Amniotic stem cell (primary cell): ENCODE measurements around the gene NOS3.

Source experiments
- DNase-seq: peaks from one replicate; lab custom pipeline; 2025; lab: John Stamatoyannopoulos, UW

The NOS3 gene

DNA sequence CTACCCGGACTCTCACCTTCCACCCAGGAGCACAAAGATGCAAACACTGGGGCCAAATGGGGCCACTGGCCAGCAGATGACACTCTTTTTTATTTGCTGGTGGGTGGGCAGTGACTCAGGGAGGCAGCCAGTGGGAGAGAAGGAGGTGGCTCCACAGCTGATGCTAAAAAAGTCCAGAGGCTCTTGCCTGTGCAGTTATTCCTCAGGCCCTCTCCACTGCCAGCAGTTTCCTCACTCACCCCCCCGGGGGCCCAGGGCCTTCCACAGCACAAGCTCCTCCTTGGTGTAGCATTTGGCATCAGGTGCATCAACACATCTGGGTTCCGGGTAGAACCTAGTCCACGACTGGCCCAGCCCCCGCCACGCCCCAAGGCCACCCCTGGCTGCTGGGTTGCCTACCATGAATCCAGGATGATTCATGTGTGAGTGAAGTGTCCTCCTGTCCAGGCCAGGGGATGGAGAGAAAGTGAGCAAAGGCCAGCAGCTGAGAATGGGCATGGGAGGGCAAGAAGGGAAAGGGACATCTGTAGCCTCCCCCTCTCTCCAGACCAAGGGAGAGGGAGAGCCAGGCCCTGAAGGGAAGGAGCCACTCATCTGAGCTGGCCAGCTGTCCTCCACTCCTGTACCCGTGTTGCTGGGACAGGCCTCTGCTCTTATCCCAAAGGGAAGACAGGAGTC lies 11.0 kb upstream of the NOS3 start:
- no peak for DNase-seq

DNA sequence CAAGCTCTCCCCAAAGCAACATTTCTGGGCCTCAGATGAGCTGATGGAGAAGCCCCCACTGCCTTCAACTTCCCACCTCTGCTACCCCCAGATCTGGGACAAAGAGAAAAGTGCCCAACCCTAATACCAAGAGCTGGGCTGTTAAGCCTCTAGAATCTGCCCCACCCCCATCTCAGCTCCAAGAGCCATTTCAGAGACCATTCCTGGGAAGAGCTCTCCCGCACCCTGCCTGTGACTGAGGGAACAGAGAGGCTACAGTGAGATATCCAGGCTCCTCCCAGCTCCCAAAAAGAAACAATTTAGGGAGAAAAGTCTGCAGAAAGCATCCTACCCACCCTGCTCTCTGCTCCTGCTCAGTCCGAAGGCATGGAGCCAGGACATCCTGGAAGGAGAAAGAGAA lies 10.2 kb upstream of the NOS3 start:
- DNase-seq = no peak

DNA sequence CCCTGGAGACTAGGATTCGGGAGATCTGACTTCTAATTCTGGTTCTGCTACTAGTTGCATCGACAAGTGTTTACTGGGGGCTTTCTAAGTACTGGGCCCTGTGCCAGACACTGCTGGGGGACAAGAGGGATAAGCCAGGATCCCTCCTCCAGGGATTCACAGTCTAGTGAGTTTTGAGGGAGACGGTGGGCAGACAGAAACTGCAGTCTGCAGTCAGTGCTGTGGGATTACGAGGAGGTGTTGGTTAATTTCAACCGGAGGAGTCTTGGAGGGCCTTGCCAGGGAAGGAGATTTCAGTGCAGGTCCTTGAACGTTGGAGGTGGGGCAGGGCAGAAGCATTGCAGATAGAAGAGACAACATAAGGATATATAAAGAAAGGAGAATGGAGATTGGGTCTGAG lies 9.2 kb upstream of the NOS3 start:
- no peak for DNase-seq

DNA sequence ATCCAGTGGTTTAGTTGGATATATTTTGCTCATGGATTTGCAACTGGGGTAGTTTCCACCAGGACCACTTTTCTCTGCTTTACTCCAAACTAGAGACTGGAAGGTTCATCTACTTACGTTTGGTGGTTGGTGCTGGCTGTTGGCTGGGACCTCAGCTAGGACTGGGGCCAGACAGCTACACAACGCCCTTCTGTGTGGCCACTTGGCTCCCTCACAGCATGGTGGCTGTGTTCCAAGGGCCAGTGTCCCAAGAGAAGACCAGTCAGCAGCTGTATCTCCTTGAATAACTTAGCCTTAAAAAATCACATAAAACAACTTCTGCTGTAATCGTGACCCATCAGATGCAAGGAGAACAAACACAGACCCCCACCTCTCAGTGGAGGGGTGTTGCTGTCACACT lies 8.5 kb upstream of the NOS3 start:
- no peak for DNase-seq

DNA sequence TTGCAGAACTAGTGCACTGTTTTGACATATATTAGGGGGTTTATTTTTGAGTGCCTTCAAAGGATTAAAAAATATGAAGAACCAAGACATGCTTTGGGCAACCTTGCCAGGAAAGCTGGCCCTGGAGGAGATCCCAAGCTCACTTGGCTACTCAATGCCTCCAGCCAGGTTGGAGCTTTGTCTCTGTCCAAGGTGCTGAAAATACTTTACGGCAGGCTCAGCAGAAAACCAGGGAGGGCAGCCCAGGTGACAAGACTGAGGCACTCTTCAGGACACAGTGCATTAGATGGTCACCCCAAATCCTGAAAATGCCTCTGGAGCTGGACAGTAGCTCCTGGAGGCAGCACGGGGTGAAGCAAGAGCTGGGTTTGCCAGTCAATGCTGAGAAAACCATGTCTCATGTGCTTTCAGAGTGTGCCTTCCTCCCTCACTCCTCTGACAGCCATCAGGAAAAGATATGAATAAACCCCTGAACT lies 6.9 kb upstream of the NOS3 start:
- no peak for DNase-seq

DNA sequence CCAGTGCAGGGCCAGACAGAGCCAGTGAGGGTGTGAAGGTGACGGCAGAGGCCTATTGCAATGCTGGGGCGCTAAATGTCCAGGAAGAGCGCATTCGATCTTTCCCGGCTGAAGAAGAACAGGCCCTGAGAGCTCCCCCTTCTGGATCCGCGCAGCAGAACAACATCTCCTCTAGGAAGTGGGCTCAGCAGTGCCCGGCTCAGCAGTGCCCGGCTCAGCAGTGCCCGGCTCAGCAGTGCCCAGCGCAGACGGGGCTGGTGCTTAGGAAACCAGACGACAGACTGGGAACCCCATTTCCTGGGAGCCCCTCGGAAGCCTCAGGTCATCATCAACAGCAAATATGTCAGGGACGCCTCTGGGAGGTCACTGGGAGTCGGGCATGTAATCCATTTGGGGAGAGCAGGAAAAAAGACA lies 4.7 kb upstream of the NOS3 start:
- no peak for DNase-seq

DNA sequence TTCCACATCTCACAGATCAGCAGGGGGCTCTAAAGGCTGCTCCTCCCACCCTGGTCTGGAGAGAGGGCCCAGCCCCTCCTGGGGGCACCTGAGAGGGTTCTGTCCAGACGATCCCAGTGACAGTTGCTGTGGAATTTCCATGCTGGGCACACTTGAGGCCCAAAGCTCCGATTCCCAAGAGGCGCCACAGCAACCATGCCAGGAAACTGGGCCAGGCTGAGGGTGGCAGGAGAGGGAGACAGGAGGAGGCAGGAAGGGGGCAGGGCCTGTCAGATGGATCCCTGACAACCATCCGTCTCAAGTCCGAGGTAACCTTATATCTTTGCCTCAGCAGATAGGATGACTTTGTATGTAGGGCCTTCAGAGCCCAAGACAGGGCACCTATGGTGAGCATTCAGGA lies 4.3 kb upstream of the NOS3 start:
- DNase-seq = no peak

DNA sequence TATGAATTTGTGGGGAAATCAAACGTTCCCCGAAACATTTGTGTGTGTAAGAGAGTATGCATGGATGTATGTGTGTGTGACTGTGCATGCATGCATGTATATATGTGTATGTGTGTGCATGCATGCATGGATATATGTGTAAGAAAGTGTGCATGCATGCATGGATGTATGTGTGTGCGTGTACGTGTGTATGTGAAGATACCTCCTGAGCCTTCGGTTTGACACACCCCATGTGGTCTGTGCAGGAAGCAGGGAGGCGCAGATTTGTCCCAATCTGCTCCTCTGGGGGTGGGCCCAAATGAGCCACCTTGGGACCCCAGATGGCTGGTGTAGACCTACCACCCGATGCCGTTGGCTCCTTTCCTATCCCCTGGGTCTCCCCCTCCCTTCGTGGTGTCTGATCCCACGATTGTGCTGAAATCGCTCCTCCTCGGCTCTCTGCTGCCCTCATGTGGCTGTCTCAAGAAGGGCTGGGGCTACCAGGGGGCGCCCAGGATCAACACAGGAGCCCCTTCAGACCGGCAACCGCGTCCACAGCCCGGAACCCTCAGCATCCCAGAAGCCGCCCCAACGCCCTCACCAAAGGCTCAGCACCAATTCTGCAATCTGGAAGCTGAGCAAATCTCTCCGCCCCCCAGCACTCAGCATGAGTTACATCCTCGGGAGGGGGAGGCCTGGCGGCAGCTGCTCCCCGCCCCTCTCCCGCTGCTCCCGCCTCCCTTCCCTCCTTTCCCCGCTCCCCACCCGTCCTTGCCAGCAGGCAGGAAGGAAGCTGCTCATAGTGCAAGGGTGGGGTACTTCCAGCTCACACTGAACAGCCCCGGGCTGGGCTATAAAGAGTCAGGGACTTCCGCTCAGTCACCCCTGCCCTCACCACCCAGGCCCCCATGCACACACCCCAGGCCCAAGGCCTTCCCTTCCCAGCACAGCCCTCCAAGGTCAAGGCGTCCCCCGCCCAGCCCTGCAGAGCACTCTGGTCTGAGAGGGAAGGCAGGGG lies 2.3 kb upstream of the NOS3 start:
- no peak for DNase-seq

DNA sequence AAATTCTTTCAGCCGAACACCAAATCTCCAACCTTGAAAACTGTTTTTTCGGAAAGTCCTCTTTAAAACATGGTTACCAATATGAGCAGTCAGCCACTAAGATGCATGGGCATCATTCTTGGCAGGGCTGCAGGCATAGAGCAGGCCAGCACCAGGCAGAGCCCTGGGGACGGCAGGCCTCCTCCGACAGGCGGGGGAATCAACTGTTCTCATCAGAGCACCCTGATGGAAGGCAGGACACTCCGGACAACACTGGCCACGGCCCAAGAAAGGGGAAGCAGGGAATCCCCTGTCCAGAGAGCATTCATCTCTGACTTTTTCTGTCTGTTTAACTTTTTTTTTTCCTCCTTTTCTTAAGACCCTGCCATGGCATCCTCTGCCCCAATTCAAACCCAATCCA lies 1.4 kb upstream of the NOS3 start:
- no peak for DNase-seq

DNA sequence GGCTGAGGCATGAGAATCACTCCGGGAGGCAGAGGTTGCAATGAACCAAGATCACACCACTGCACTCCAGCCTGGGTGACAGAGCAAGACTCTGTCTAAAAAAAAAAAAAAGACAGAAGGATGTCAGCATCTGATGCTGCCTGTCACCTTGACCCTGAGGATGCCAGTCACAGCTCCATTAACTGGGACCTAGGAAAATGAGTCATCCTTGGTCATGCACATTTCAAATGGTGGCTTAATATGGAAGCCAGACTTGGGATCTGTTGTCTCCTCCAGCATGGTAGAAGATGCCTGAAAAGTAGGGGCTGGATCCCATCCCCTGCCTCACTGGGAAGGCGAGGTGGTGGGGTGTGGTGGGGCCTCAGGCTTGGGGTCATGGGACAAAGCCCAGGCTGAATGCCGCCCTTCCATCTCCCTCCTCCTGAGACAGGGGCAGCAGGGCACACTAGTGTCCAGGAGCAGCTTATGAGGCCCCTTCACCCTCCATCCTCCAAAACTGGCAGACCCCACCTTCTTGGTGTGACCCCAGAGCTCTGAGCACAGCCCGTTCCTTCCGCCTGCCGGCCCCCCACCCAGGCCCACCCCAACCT lies 1.3 kb downstream of the NOS3 start:
- DNase-seq = no peak

DNA sequence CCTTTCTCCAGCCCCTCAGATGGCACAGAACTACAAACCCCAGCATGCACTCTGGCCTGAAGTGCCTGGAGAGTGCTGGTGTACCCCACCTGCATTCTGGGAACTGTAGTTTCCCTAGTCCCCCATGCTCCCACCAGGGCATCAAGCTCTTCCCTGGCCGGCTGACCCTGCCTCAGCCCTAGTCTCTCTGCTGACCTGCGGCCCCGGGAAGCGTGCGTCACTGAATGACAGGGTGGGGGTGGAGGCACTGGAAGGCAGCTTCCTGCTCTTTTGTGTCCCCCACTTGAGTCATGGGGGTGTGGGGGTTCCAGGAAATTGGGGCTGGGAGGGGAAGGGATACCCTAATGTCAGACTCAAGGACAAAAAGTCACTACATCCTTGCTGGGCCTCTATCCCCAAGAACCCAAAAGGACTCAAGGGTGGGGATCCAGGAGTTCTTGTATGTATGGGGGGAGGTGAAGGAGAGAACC lies 2.1 kb downstream of the NOS3 start:
- no peak for DNase-seq

DNA sequence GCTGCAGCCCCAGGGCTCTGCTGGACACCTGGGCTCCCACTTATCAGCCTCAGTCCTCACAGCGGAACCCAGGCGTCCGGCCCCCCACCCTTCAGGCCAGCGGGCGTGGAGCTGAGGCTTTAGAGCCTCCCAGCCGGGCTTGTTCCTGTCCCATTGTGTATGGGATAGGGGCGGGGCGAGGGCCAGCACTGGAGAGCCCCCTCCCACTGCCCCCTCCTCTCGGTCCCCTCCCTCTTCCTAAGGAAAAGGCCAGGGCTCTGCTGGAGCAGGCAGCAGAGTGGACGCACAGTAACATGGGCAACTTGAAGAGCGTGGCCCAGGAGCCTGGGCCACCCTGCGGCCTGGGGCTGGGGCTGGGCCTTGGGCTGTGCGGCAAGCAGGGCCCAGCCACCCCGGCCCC lies 2.7 kb downstream of the NOS3 start:
- no peak for DNase-seq

DNA sequence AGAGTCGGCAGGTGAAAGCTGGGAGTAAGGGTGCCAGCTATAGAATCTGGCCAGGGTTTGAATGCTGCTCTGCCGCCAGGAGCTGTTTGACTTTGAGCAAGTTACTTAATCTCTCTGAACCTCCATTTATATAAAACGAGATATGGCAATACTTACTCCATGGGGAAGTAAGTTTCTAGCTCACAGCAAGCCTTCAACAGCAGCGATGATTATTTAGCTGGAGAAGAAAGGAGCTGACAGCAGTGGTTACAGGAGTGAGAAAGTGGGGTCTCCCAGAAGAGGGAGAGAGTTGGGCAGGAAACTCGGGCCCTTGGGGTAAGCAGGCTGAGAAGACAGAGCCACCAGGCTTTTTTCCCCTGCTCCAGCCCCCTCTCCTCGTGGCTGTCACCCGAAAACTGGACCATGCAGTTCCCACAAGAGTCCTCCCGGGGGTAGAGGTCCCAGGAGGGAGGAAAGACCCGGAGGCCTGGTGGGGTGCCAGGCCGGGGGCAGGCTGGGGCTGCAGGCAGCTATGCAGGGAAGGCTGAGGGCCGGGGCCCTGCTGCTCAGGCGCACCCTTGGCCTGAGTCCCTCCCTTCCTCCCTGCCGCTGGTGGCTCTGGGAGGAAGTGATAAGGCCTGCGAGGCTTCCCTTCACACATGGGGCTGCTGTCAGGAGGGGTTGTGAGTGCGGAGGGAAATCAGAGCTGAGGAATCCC lies 3.5 kb downstream of the NOS3 start:
- no peak for DNase-seq

DNA sequence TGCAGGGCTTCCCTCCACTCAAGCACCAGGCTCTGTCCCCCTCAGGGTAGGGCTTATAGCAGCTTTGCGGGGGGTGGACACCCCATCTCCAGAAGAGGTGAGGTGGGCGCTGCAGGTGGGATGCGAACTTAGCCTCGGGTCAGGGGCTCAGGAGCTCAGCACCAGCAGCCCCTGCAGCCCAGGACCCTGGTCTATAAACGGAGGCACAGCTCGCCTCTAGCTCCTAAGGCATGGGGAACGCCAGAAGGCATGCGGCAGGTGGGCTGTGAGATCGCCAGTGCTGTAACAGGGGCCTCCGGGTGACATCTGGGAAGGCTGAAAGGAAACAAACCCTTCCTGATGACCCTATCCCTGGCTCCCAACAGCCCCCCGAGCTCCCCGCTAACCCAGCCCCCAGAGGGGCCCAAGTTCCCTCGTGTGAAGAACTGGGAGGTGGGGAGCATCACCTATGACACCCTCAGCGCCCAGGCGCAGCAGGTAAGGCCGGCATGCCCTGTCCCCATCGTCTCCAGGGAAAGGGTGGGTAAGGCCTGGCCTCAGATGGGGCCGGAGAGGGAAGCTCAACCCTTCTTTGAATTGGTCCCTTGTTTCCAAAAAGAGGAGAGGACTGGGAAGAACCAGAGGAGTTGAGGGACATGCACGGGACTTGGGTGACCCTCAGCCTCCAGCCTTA lies 4.2 kb downstream of the NOS3 start:
- no peak for DNase-seq

DNA sequence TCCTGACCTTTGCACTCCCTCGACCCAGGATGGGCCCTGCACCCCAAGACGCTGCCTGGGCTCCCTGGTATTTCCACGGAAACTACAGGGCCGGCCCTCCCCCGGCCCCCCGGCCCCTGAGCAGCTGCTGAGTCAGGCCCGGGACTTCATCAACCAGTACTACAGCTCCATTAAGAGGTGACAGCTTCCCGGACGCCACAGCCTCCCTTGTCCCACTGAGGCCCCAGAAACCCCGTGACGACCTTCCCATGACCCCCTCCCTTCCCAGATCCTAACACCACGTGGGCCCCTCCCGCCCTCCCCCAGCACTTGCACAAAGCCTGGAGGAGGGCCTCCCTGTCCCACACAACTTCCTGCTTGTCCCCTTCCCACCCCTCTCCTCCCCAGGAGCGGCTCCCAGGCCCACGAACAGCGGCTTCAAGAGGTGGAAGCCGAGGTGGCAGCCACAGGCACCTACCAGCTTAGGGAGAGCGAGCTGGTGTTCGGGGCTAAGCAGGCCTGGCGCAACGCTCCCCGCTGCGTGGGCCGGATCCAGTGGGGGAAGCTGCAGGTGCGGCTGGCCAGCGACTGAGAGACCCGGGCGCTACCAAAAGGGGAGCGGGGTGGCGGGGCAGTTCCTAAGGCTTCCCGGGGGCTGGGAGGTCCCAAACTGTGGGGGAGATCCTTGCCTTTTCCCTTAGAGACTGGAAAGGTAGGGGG lies 5.7 kb downstream of the NOS3 start:
- DNase-seq = no peak

DNA sequence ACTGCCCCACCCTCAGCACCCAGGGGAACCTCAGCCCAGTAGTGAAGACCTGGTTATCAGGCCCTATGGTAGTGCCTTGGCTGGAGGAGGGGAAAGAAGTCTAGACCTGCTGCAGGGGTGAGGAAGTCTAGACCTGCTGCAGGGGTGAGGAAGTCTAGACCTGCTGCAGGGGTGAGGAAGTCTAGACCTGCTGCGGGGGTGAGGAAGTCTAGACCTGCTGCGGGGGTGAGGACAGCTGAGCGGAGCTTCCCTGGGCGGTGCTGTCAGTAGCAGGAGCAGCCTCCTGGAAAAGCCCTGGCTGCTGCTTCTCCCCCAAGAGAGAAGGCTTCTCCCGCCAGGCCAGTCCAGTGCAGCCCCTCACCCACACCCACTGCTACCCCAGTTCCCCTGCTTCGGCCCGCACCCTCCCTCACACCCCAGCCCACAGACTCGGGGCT lies 6.3 kb downstream of the NOS3 start:
- DNase-seq = no peak

DNA sequence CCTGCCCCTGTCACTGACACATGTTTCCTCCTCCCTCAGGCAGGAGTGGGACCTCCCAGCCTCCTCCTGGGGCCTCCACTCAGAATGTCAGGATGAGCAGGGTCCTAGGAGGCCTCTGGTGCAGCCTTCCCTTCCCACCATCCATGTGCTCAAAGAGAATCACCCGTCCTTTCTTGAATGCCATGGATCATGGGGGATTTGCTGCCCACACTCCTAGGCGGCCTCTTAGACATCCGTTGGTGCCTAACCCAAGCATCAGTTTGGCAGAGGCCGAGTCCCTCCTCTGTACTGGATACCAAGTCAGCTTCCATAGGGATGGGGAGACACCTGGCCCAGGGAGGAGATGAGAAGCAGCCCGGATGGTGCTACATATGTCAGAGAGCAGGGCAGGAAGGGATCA lies 7.0 kb downstream of the NOS3 start:
- DNase-seq = no peak

DNA sequence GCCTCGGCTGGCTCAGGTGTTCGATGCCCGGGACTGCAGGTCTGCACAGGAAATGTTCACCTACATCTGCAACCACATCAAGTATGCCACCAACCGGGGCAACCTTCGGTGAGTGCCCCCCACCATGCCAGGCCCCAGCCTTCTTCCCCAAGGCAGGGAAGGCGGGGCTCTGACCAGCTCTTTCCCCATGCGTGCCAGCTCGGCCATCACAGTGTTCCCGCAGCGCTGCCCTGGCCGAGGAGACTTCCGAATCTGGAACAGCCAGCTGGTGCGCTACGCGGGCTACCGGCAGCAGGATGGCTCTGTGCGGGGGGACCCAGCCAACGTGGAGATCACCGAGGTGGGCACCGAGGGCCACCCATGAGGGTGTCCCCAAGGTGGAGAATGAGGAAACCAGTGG lies 7.5 kb downstream of the NOS3 start:
- no peak for DNase-seq

DNA sequence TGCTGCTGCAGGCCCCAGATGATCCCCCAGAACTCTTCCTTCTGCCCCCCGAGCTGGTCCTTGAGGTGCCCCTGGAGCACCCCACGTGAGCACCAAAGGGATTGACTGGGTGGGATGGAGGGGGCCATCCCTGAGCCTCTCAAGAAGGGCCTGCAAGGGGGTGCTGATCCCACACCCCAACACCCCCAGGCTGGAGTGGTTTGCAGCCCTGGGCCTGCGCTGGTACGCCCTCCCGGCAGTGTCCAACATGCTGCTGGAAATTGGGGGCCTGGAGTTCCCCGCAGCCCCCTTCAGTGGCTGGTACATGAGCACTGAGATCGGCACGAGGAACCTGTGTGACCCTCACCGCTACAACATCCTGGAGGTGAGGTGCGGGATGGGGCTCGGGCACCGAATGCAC lies 8.2 kb downstream of the NOS3 start:
- DNase-seq = no peak

DNA sequence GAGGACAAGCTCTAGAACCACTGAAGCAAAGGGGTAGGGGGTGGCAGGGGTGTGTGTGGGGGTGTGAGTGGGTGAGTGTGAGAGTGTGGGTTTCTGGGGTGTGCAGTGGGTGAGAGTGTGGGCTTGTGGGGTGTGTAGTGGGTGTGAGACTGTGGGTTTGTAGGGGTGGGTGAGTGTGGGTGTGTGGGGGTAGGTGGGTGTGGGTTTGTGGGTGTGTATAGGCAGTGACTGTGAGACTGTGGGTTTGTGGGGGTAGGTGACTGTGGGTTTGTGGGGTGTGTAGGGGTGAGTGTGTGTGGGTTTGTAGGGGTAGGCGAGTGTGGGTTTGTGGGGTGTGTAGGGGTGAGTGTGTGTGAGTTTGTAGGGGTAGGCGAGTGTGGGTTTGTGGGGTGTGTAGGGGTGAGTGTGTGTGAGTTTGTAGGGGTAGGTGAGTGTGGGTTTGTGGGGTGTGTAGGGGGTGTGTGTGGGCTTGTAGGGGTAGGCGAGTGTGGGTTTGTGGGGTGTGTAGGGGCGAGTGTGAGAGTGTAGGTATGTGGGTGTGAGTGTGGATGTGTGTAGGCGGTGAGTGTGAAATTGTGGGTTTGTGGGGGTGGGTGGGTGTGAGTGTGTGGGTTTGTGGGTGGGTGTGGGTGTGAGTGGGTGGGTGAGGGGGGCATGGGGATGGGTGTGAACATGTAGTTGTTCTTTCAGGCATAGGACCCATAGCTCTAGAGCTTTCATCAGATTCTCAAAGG lies 8.8 kb downstream of the NOS3 start:
- DNase-seq = no peak
